Measurements from ENCODE around the gene MAP3K14. TPM values are rescaled to one million over a fixed set of nuclear protein-coding genes. Genes with fewer than 3 reads are reported as not detected.

Gene MAP3K14
- total RNA-seq, 1 experiment from 2014 or later: 7.8 TPM

DNA sequence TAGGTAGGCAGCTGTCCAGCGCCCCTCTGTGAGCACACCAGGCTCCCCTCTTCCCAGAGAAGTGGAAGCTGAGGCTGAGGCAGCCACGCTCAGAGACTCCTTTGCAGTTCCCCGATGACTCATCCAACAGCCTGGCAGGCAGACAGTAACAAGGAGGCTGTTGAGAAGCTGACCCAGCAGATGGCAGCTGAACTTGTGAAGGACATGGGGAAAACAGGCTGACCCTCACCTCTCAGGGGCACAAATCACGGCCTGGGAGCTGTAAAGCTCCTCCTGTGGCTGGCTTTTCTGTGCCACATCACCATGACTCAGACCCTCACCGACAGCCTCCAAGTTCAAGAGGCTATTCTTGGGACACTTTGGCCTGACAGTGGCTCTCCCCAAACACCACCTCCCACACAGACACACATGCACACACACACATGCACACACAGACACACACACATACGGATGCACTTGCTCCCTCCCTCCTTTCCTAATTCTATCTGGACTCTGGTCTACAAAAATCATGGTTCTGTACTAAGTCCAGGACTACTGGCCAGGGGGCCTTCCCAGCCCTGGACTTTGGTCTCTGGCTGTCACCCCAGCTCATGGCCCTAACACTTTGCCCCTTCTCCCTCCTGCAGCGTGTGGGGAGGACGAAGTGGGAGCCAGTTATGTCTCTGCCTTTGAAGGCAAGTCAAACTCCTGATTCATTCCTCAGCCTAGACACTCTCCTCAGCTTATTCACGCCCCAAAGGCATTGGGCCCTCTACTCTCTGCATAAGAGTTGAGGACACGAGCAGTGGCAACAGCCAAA, 23.2 kb downstream of the MAP3K14 start:
- Histone ChIP-seq H2BK20ac (ENCODE audit: low read depth, low read length, poor library complexity, severe bottlenecking) (no peak overlapping the region), H3K79me1 (ENCODE audit: insufficient read depth, low read depth, low read length, poor library complexity, severe bottlenecking) (no peaks in the 10 kb centered on the region), H4K20me1 (ENCODE audit: control insufficient read depth, insufficient read depth, insufficient read length) (no peaks in the 10 kb centered on the region), H2BK120ac (ENCODE audit: low read depth, low read length, poor library complexity, severe bottlenecking) (no peak overlapping the region), H3K27ac (ENCODE audit: insufficient read length, low read depth, low read length) (no peak overlapping the region), H3K4ac (ENCODE audit: low read depth, low read length) (no peak overlapping the region), H3K56ac (ENCODE audit: insufficient read length, low read depth, low read length) (no peak overlapping the region), H3K9me3 (ENCODE audit: control insufficient read depth, low read depth, low read length) (no peaks in the 10 kb centered on the region), H3K4me1 (ENCODE audit: insufficient read depth, low read length) (no peaks in the 10 kb centered on the region; the same call in 1 of the 2 replicates), H4K8ac (replicated peaks; ENCODE audit: insufficient read length, low read depth, low read length) (no peak overlapping the region), H2BK5ac (ENCODE audit: insufficient read length, low read length) (no peak overlapping the region), H3T11ph (ENCODE audit: low read length) (no peak overlapping the region), H3K14ac (ENCODE audit: insufficient read depth, low read length) (no peak overlapping the region), H2BK15ac (ENCODE audit: low read depth, low read length) (no peak overlapping the region), H2AK5ac (ENCODE audit: insufficient read length, low read length) (no peak overlapping the region), H3K4me2 (ENCODE audit: insufficient read depth, insufficient read length, low read length) (no peak overlapping the region), H2AFZ (ENCODE audit: low read length) (no peak overlapping the region), H4K5ac (ENCODE audit: insufficient read length, low read depth, low read length) (no peak overlapping the region), H3K9ac (ENCODE audit: extremely low read depth, insufficient read length, low read length) (no peak overlapping the region), H2BK12ac (ENCODE audit: insufficient read length, low read depth, low read length) (no peak overlapping the region), H3K79me2 (ENCODE audit: insufficient read depth, low read length) (no peaks in the 10 kb centered on the region; the same call in 1 of the 2 replicates), H3K23me2 (ENCODE audit: insufficient read length, low read depth, low read length, poor library complexity, severe bottlenecking) (no peaks in the 10 kb centered on the region), H3K18ac (ENCODE audit: insufficient read length, low read depth, low read length) (no peak overlapping the region), H4K91ac (ENCODE audit: insufficient read length, low read depth, low read length) (no peak overlapping the region), H3K23ac (ENCODE audit: insufficient read length, low read depth, low read length) (no peak overlapping the region), H3K27me3 (ENCODE audit: insufficient read depth, low read length) (no peaks in the 10 kb centered on the region)
- peaks cover 5 to 16% (median 14%) of the 10 kb centered on the region in 3 experiments; a peak in 6 of 7 replicates for H3K36me3 Mint-ChIP-seq (ENCODE audit: insufficient read depth in 1 of 3, low read depth in 3 of 3)
- TF ChIP-seq, protein P1, sequence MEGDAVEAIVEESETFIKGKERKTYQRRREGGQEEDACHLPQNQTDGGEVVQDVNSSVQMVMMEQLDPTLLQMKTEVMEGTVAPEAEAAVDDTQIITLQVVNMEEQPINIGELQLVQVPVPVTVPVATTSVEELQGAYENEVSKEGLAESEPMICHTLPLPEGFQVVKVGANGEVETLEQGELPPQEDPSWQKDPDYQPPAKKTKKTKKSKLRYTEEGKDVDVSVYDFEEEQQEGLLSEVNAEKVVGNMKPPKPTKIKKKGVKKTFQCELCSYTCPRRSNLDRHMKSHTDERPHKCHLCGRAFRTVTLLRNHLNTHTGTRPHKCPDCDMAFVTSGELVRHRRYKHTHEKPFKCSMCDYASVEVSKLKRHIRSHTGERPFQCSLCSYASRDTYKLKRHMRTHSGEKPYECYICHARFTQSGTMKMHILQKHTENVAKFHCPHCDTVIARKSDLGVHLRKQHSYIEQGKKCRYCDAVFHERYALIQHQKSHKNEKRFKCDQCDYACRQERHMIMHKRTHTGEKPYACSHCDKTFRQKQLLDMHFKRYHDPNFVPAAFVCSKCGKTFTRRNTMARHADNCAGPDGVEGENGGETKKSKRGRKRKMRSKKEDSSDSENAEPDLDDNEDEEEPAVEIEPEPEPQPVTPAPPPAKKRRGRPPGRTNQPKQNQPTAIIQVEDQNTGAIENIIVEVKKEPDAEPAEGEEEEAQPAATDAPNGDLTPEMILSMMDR (conservative IDR thresholded peaks at IDR 0.05): no peak
- no peaks in the 10 kb centered on the region for H3K9me3 Mint-ChIP-seq
- H3K4me1 Mint-ChIP-seq: peaks cover 12 to 17% of the 10 kb centered on the region in 2 experiments
- H3K27ac Mint-ChIP-seq: peak overlapping the region; percentile 22 to 92 (median 37); a peak in 3 of 7 replicates
- no peaks in the 10 kb centered on the region for H3K27me3 Mint-ChIP-seq (ENCODE audit: low read depth)
- no peak overlapping the region for H3K4me3 Mint-ChIP-seq
- no CpG with 5 or more reads among the region's 10 CpGs for WGBS (ENCODE audit: extremely low coverage, insufficient read length, low lambda C conversion rate)
- DNase-seq: peak; percentile 73
